SW 1271 (cell line): Measurements from ENCODE around the gene MITF.

Experiments
- DNase-seq, 2 experiments: peaks; one replicate each; lab custom pipeline; 2025; lab: John Stamatoyannopoulos, UW

The MITF gene, protein sequence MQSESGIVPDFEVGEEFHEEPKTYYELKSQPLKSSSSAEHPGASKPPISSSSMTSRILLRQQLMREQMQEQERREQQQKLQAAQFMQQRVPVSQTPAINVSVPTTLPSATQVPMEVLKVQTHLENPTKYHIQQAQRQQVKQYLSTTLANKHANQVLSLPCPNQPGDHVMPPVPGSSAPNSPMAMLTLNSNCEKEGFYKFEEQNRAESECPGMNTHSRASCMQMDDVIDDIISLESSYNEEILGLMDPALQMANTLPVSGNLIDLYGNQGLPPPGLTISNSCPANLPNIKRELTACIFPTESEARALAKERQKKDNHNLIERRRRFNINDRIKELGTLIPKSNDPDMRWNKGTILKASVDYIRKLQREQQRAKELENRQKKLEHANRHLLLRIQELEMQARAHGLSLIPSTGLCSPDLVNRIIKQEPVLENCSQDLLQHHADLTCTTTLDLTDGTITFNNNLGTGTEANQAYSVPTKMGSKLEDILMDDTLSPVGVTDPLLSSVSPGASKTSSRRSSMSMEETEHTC

DNA sequence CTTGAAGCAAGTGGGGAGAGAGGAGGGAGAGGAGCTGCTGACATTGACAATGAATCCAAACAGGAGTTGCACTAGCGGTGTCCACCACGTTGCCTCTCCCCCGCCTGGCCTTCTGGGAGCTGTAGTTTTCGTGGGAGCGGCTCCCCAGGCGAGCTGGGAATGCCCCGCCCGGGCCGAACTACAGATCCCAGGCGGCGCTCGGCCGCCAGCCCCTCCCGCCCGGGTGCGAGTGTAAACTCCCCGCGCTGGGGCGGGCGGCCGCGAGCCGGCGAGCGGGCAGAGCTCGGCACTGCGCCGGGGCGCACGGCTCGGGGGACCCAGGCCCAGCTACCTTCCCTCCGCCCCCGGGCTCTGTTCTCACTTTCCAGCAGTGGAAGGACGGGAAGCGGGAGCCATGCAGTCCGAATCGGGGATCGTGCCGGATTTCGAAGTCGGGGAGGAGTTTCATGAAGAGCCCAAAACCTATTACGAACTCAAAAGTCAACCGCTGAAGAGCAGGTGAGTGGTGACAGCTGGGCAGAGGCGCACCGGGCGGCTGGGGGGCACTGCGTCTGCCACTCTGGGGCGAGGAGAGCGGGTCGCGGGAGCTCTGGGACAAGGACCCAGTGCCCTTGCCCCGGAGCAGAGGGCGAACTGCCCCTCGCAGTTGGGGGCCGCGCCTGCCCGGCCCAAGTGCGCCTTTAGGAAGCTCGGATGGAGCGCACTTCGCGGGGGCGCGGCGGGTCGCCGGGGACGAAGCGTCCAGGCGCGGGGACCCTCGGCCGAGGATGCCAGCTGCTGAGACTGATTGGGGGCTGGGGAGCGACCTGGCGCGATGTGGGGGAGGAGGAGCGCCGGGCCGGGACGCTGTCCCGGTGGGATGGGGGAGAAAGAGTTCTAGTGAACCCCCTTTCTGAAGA, at the start of gene MITF:
TSS of gene MITF (plus strand) at position 261 of the 899 bp plus-strand sequence. CDS start at position 395, 134 bp downstream.
- peak; percentile 51 to 80 for DNase-seq

- DNase-seq, result no peak
These were observed 47.4 kb upstream of the MITF start for GRCh38 chr3:69691860-69692259.

DNA sequence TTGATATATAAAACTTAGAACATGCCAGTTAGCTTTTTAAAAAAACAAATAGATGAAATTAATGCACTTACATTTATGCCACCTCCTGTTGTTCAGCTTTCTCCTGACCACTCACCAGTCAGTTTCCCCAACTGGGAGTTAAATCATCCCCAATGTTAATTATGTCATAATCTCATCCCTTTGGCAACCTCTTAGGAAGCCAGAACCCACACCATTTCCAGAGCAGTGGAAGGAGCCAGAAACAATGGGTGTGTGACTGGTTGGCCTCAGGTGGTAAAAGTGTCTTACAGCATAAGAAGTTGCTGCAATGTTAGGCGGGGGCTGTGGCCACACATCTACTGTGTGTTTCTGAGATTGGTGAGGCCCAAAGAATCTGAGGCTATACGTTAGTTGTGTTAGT, 46.5 kb upstream of the MITF start:
- no peak for DNase-seq

- no peak for DNase-seq
These were observed 43.8 kb upstream of the MITF start for GRCh38 chr3:69695443-69695842.

GRCh38 chr3:69695933-69696332, 43.3 kb upstream of the MITF start:
- no peak for DNase-seq

GRCh38 chr3:69696367-69696766, 42.9 kb upstream of the MITF start:
- no peak for DNase-seq

GRCh38 chr3:69697381-69697780, 41.9 kb upstream of the MITF start:
- no peak for DNase-seq

DNA sequence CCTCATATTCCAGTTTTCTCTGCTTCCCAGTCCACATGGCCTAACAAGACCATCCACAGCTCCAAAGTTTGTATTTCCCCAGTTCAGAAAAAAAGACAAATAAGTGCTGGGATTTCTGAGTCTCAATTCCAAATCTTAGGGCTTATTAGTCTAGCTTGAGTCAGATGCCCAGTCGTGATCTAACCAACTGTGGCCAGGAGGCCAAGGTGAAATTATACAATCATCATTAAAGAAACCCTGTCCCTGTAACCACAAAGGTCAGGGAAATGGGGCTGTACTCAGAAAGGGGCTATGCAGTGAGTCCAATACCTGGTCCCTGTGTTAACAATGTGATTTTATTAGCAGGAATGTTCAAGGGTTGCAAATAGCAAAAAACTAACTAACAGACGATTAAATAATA, 40.5 kb upstream of the MITF start:
- no peak for DNase-seq

GRCh38 chr3:69699183-69699582, 40.1 kb upstream of the MITF start:
- no peak for DNase-seq

- no peak for DNase-seq
These were observed 38.3 kb upstream of the MITF start for GRCh38 chr3:69700949-69701348.

DNA sequence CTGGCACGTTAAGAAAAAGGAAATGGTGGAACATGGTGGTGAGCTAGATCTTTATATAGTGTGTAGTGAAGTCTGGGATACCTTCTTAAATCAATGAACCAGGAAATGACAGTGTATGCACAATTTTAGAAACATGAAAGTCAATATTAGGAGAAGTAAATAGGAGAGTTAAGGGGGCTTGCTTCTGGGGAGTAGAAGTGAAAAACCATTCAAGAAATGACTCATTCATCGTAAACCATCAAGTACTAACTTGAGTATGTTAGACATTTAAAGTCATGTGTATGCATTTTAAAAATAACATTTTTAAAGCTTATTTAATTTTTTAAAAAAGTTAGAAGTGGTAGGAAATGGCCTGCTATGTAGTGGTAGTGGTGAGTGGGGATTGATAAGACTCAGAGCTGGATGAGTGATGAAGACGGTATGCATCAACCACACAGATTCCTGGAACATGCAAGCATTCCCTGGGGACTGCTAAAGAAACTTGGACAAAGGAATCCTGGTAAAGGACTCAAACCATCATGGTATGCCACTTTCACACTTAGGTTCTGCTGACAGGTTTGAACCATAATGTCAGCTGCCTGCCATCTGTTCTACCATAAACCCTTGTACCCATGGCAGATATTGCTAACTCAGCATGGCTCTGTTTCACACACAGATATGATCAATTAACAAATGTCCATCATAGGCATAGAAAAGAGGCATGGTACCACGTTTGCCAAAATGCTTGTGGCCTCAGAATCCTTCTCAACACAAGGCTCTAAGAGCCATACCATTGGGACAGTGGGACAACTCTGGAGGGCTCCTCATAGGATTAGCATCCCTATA, 28.9 kb upstream of the MITF start:
- no peak for DNase-seq

DNA sequence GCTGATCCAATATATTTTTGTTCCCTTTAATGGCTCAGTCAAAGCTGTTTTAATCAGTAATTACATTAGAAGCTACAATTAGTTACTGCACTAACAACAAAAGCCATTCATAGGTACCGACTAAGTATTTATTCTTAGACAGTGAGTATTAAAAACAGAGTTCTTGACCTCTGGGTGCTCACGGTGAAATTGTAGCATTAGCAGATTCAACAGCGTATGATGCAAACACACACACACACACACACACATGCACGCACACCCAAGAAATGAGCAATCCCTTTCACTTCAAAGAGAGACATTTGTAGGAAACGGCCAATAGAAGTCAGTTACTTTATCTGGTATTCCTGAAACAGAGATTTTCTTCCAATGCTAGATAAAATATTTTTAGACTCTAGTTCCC, 27.0 kb upstream of the MITF start:
- DNase-seq, result no peak

GRCh38 chr3:69712933-69713332, 26.3 kb upstream of the MITF start:
- no peak for DNase-seq

DNA sequence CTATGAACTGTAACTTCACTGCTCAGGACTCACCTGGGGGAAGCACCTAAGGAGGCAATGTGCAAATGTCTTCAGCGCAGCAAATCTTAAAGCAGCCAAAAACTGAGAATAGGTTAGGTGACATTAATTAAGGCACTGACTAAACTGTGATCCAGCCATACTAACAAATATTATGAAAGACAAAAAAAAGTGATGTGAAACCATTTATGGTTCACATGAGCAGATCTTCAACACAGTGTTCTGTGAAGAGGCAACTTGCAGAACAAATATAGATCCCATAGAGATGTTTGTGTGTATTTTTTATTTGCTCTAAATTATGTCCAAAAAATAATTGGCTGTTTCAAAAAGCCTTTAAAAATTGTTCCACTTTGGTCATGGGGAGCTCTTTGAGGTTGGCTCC, 24.1 kb upstream of the MITF start:
- DNase-seq, result no peak

DNA sequence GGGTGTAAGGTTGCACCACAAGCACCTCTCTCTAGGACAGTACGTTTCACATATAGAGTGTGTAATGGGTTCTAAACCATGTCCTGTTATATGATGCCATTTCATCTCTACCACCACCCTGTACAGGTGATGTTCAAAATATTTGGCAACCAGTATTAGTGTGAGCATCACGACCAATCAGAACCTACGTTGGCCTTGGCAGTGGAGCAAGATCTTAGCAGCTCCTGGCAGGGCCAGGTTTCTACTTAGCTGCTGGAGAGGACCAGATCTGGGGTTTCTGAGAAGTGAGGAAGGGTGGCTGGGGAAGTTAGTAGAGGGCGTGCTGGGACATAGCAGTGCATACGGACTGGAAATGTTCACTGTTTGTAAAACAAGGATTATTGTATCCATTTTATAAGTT, 23.1 kb upstream of the MITF start:
- DNase-seq, result no peak

GRCh38 chr3:69718866-69719586, 20.2 kb upstream of the MITF start:
- no peak for DNase-seq

- no peak for DNase-seq
These were observed 19.6 kb upstream of the MITF start for GRCh38 chr3:69719587-69720122.

DNA sequence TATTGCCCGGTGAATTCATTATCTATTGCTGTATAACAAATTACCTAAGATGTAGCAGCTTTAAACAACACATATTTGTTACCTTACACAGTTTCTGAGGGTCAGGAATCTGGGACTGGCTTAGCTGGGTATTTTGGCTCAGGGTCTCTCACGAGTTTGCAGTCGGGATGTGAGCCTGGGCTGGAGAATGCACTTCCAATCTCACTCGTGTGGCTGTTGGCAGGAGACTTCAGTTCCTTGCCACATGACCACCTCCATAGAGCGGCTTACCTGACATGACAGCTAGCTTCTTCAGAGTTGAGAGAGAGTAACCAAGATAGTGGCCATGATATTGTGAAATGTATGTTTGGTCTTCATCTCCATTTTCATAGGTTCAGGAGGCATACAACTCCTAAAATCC, 18.4 kb upstream of the MITF start:
- no peak for DNase-seq

GRCh38 chr3:69723389-69723788, 15.9 kb upstream of the MITF start:
- DNase-seq, result no peak

GRCh38 chr3:69724722-69725435, 14.4 kb upstream of the MITF start:
- no peak for DNase-seq
